Ammon's horn (tissue), 1 donor: ENCODE results near the gene NKD1.
A peak's percentile ranks its signal among the peaks of the same experiment; 100 is the strongest.

ENCODE experiments used
- DNase-seq: peaks from one replicate; pipeline ENCODE4 v3.0.0-alpha.2; 2016; ENCODE audit warnings: low spot score

The NKD1 gene

GRCh38 chr16:50646345-50646744 lies 98.1 kb downstream of the NKD1 start:
- no peak for DNase-seq

- no peak for DNase-seq
Measured at GRCh38 chr16:50651835-50652438, 103.7 kb downstream of the NKD1 start.

GRCh38 chr16:50652836-50653425 lies 104.7 kb downstream of the NKD1 start:
- no peak for DNase-seq

GRCh38 chr16:50653633-50654519 lies 105.7 kb downstream of the NKD1 start:
- DNase-seq = no peak

- DNase-seq = no peak
Measured at GRCh38 chr16:50655558-50656055, 107.4 kb downstream of the NKD1 start.

GRCh38 chr16:50657241-50657640 lies 109.0 kb downstream of the NKD1 start:
- DNase-seq = no peak

- DNase-seq = no peak
Measured at GRCh38 chr16:50659806-50660205, 111.6 kb downstream of the NKD1 start.

- no peak for DNase-seq
Measured at GRCh38 chr16:50662306-50662940, 114.2 kb downstream of the NKD1 start.

- DNase-seq = peak; percentile 55
Measured at GRCh38 chr16:50664270-50664669, 116.1 kb downstream of the NKD1 start.

- DNase-seq = peak; percentile 71
Measured at GRCh38 chr16:50665128-50665878, 117.1 kb downstream of the NKD1 start.

- no peak for DNase-seq
Measured at GRCh38 chr16:50666658-50667496, 118.7 kb downstream of the NKD1 start.

GRCh38 chr16:50667497-50668367 lies 119.5 kb downstream of the NKD1 start:
- no peak for DNase-seq

GRCh38 chr16:50668368-50669008 lies 120.3 kb downstream of the NKD1 start:
- DNase-seq = no peak

GRCh38 chr16:50669741-50670140 lies 121.5 kb downstream of the NKD1 start:
- DNase-seq = no peak

GRCh38 chr16:50670476-50670875 lies 122.3 kb downstream of the NKD1 start:
- DNase-seq = no peak

- DNase-seq = no peak
Measured at GRCh38 chr16:50671644-50672260, 123.6 kb downstream of the NKD1 start.

GRCh38 chr16:50673496-50674275 lies 125.5 kb downstream of the NKD1 start:
- DNase-seq = no peak

- no peak for DNase-seq
Measured at GRCh38 chr16:50674831-50675230, 126.6 kb downstream of the NKD1 start.
